ENCODE measurements around the gene SMCO1.
"Not testable (repeated sequence)": the region's sequence is repeated elsewhere in the genome, so short reads cannot be mapped to it uniquely, and the experiment has no call there.

The SMCO1 gene

DNA sequence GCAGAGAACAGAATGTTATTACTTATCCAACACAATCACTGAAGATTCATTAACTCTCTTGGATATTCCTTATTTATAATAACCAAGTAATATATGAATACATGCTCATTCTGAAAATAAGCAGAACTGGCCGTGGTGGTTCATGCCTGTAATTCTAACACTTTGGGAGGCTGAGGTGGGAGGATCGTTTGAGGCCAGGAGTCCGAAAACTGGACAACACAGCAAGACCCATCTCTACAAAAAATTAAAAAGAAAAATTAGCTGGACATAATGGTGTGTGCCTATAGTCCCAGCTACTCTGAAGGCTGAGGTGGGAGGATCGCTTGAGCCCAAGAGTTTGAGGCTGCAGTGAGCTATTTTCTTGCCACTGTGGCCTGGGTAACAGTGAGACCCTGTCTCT, 37.5 kb downstream of the SMCO1 start:
- no peak overlapping the region for H3K4me3 ChIP-seq
- DNase-seq (ENCODE audit: low spot score), result no peak
- H3K27ac ChIP-seq, result no peak overlapping the region
- TF ChIP-seq, protein P1, sequence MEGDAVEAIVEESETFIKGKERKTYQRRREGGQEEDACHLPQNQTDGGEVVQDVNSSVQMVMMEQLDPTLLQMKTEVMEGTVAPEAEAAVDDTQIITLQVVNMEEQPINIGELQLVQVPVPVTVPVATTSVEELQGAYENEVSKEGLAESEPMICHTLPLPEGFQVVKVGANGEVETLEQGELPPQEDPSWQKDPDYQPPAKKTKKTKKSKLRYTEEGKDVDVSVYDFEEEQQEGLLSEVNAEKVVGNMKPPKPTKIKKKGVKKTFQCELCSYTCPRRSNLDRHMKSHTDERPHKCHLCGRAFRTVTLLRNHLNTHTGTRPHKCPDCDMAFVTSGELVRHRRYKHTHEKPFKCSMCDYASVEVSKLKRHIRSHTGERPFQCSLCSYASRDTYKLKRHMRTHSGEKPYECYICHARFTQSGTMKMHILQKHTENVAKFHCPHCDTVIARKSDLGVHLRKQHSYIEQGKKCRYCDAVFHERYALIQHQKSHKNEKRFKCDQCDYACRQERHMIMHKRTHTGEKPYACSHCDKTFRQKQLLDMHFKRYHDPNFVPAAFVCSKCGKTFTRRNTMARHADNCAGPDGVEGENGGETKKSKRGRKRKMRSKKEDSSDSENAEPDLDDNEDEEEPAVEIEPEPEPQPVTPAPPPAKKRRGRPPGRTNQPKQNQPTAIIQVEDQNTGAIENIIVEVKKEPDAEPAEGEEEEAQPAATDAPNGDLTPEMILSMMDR (IDR thresholded peaks at IDR 0.05), result no peak

DNA sequence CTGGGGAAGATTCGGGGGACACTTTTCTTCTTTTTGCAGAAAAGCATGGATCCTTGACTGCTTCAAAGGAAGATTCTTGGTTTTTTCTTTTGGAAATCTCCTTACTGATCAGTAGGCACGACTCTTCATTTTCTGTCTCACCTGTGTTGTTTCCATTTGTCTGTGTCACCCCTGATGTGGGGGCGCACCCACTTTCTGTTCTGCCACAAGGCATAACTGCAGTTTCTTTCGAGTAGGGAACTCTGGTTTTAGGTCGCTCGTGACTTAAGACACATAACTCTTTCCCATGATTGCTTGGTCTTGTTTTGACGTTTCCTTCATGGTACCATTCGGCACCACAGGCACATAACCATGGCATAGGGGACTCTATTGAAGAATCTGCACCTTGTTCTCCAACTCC, 42.9 kb downstream of the SMCO1 start:
- TF ChIP-seq, protein P1 (IDR thresholded peaks at IDR 0.05), result no peak
- H3K27ac ChIP-seq, result no peak overlapping the region
- no peak overlapping the region for H3K4me3 ChIP-seq
- no peak for DNase-seq (ENCODE audit: low spot score)

DNA sequence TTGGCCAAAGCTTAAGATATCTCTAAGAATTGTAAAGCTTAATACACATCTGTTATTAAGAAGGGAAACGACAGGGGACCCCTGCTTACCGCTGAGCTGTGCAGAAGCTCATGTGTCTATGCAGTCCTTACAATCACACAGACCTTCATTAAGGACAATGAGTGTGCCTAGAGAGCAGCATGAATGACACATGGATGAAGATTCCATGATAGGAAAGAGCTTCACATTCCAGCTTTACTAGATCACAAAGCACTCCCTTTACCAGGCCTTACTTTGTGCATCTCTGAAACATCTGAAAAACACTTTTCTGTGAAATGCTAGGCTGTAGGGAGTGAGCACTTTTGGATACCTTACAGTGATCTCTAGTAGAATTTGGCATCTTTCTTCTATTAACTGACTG, 43.6 kb downstream of the SMCO1 start:
- H3K4me3 ChIP-seq, result no peak overlapping the region
- no peak overlapping the region for H3K27ac ChIP-seq
- TF ChIP-seq, protein P1 (IDR thresholded peaks at IDR 0.05), result no peak
- DNase-seq (ENCODE audit: low spot score), result no peak

DNA sequence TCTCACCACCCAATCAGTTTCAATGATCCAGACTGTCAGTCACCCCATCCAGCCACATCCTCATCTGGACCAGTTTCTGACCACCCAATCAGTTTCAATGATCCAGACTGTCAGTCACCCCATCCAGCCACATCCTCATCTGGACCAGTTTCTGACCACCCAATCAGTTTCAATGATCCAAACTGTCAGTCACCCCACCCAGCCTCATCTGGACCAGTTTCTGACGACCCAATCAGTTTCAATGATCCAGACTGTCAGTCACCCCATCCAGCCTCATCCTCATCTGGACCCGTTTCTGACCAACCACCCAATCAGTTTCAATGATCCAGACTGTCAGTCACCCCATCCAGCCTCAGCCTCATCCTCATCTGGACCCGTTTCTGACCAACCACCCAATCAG, 45.0 kb downstream of the SMCO1 start:
- not testable (repeated sequence) for H3K27ac ChIP-seq; DNase-seq (ENCODE audit: low spot score); H3K4me3 ChIP-seq

DNA sequence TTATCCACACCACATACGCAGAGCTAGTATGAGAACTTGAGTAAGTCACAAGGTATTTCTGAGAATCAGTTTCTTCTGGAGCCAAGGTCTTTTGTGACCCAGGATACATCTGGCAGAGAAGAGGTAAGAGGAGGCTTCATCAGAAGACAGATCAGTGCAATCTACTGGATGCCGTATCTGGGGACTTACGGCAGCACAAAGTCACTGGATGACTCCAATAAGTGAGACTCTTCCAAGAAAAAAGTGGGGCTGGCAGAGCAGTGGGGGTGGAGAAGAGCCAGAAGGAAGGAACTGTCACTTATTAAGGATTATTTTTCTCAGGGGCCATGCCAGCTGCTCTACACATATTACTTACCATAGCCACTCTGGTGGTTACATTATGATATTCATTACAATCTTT, 51.3 kb downstream of the SMCO1 start:
- no peak for DNase-seq (ENCODE audit: low spot score)
- H3K4me3 ChIP-seq, result no peak overlapping the region
- TF ChIP-seq, protein P1 (IDR thresholded peaks at IDR 0.05), result no peak
- no peak overlapping the region for H3K27ac ChIP-seq

DNA sequence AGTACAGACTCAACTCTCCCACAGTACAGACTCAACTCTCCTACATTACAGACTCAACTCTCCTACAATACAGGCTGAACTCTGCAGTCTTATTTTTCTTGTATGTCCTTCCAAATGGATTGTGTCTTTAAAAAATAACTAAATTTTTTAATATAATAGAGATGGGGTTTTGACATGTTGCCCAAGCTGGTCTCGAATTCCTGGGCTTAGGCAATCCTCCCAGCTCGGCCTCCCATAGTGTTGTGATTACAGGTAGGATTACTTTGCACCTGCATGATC, 51.7 kb downstream of the SMCO1 start:
- Histone ChIP-seq H3K27ac (no peak overlapping the region), H3K4me3 (no peak overlapping the region)
- DNase-seq (ENCODE audit: low spot score), result no peak
- TF ChIP-seq, protein P1 (IDR thresholded peaks at IDR 0.05), result no peak

DNA sequence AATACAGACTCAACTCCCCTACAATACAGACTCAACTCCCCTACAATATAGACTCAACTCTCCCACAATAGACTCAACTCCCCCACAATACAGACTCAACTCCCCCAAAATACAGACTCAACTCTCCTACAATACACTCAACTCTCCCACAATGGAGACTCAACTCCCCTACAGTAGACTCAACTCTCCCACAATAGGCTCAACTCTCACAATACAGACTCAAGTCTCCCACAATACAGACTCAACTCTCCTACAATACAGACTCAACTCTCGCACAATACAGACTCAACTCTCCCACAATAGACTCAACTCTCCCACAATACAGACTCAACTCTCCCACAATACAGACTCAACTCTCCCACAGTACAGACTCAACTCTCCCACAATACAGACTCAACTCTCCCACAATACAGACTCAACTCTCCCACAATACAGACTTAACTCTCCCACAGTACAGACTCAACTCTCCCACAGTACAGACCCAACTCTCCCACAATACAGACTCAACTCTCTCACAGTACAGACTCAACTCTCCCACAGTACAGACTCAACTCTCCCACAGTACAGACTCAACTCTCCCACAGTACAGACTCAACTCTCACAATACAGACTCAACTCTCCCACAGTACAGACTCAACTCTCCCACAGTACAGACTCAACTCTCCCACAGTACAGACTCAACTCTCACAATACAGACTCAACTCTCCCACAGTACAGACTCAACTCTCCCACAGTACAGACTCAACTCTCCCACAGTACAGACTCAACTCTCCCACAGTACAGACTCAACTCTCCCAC, 52.3 kb downstream of the SMCO1 start:
- not testable (repeated sequence) for H3K4me3 ChIP-seq; H3K27ac ChIP-seq; DNase-seq (ENCODE audit: low spot score)

DNA sequence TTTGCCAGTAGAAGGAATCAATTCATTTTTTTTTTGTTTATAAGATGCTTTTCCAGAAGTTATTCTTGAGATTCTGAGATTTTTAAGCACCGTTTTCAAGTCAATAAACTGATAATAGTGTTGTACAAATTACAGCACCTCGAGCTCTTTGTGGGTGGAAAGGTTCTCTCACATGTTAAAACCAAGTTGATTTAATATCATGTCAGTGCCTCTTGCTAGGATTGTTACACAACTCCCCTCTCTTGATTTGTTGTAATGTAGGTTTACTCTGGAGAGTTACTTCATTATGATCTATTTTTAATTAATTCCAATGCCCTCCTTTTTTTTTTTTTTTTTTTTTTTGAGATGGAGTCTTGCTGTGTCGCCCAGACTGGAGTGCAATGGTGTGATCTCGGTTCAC, 57.1 kb downstream of the SMCO1 start:
- Histone ChIP-seq H3K4me3 (no peak overlapping the region), H3K27ac (no peak overlapping the region)
- TF ChIP-seq, protein P1 (IDR thresholded peaks at IDR 0.05), result no peak
- DNase-seq (ENCODE audit: low spot score), result no peak

DNA sequence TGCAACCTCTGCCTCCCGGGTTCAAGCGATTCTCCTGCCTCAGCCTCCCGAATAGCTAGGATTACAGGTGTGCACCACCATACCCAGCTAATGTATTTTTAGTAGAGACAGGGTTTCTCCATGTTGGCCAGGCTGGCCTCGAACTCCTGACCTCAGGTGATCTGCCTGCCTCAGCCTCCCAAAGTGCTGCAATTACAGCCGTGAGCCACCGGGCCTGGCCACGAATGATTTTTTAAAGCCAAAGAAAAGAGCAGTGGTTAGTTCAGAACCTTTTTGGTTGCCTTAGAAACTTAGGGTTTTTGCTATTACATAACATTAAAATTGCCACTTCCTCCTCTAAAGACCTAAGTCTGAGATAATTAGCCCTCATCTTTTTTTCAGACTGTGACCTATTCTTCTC, 57.7 kb downstream of the SMCO1 start:
- not testable (repeated sequence) for H3K4me3 ChIP-seq; DNase-seq (ENCODE audit: low spot score); H3K27ac ChIP-seq

All from coronary artery (tissue), 2 donors.